HUES48 (cell line): ENCODE measurements around the gene WIPF2.
A peak's percentile ranks its signal among the peaks of the same experiment; 100 is the strongest.

Experiments used
- H3K27ac ChIP-seq: one replicate; pipeline ENCODE4 v1.7.0; 2013; ENCODE audit warnings: low read depth, low read length, inconsistent platforms
- H3K27me3 ChIP-seq: 2 replicates; pipeline ENCODE4 v1.6.1; 2013; ENCODE audit warnings: mild to moderate bottlenecking, low read length; ENCODE audit not compliant: control insufficient read depth, insufficient read depth
- H3K36me3 ChIP-seq: 2 replicates; pipeline ENCODE4 v1.6.1; 2013; ENCODE audit warnings: low read length; ENCODE audit not compliant: control insufficient read depth, insufficient read depth
- H3K4me1 ChIP-seq: 2 replicates; pipeline ENCODE4 v1.6.1; 2013; ENCODE audit warnings: mild to moderate bottlenecking, low read length; ENCODE audit not compliant: control insufficient read depth, insufficient read depth
- H3K4me3 ChIP-seq: 2 replicates; pipeline ENCODE4 v1.5.1; 2013; ENCODE audit warnings: mild to moderate bottlenecking, low read depth, low read length
- H3K9ac ChIP-seq: 2 replicates; pipeline ENCODE4 v1.6.1; 2013; ENCODE audit warnings: mild to moderate bottlenecking, low read depth, low read length, moderate library complexity
- H3K9me3 ChIP-seq: 2 replicates; pipeline ENCODE4 v1.6.1; 2013; ENCODE audit warnings: low read length; ENCODE audit not compliant: control insufficient read depth, insufficient read depth

The WIPF2 gene

DNA sequence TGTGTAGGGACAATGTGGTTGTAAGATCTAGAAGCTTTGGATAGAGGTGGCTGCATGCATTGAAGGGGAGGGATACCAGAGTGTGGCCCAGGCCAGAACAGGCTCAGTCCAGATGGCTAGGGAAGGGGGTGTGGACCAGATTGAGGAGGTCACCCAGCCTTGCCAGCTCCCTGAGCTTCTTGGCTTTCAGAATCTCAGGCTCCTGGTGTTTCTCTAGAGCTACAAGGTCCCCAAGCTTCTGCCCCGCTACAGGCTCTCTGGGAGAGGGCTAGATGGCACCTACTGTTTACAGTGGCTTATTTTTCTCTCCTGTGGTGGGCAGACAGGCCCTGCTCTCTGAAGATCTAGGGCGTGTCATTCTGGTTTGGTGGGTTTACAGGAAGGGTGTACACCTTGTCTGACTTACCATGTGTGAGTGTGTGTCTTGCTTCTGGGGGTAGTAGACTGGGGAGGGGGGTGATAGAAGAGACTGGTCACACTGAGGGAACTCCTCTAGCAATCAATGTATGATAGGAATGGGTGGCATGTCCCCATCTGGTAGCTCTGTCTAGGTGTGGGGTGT is 90.9 kb downstream of the WIPF2 start:
- H3K4me3 ChIP-seq = peak overlapping the region; percentile 77
- H3K4me1 ChIP-seq = peaks cover 46% of the 10 kb centered on the region
- H3K27me3 ChIP-seq = no peaks in the 10 kb centered on the region
- H3K36me3 ChIP-seq = no peaks in the 10 kb centered on the region
- H3K27ac ChIP-seq = no peak overlapping the region
- no peaks in the 10 kb centered on the region for H3K9me3 ChIP-seq
- no peak overlapping the region for H3K9ac ChIP-seq

DNA sequence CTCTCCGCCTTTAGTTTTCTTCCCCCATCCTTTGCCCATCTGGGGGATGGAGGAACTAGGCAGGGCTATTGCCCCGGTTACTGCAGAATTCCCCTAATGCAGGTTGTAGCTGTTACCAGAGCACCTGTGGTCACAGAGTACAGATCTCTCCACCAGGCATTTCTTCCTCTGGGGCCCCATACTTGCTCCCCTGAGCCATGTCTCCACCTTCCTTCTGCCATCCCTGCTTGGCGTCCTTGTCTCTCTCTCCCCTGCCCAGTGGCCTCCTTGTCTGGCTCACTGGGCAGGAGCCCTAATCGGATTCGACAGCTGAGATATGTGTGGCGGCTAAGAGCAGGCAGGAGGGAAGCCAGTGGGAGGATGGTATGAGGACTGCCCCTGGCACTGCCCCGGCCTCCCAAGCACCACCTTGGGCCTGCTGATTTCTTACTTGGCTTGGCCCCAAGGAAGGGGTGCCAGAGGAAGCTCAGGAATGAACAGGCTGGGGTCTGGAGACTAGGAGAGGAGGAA is 91.8 kb downstream of the WIPF2 start:
- no peak overlapping the region for H3K27ac ChIP-seq
- H3K4me1 ChIP-seq = peaks cover 52% of the 10 kb centered on the region
- H3K27me3 ChIP-seq = peaks cover 6% of the 10 kb centered on the region
- no peak overlapping the region for H3K9ac ChIP-seq
- no peaks in the 10 kb centered on the region for H3K36me3 ChIP-seq
- no peak overlapping the region for H3K4me3 ChIP-seq
- no peaks in the 10 kb centered on the region for H3K9me3 ChIP-seq

DNA sequence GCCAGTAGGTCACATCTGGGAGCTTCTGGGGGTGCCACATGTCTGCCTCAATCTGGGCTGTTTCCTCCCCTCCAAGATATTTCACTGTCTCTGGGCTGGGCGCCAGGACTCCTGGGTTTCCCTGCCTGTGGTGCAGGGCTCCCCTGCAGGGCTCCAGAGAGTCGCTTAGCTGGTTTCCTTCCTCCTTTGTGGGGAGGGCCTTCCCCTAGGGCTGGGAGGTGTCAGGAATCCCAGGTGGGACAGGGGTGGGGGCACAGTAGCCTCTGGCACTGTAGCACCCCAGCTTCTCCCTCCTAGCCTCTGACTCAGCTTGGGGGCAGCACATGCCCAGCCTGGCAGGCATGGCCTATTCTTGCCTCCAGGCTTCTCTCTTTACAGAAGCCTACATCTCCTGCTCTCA is 92.5 kb downstream of the WIPF2 start:
- H3K36me3 ChIP-seq = no peaks in the 10 kb centered on the region
- peaks cover 12% of the 10 kb centered on the region for H3K27me3 ChIP-seq
- H3K9me3 ChIP-seq = no peaks in the 10 kb centered on the region
- no peak overlapping the region for H3K27ac ChIP-seq
- H3K9ac ChIP-seq = no peak overlapping the region
- H3K4me3 ChIP-seq = no peak overlapping the region
- peaks cover 51% of the 10 kb centered on the region for H3K4me1 ChIP-seq

DNA sequence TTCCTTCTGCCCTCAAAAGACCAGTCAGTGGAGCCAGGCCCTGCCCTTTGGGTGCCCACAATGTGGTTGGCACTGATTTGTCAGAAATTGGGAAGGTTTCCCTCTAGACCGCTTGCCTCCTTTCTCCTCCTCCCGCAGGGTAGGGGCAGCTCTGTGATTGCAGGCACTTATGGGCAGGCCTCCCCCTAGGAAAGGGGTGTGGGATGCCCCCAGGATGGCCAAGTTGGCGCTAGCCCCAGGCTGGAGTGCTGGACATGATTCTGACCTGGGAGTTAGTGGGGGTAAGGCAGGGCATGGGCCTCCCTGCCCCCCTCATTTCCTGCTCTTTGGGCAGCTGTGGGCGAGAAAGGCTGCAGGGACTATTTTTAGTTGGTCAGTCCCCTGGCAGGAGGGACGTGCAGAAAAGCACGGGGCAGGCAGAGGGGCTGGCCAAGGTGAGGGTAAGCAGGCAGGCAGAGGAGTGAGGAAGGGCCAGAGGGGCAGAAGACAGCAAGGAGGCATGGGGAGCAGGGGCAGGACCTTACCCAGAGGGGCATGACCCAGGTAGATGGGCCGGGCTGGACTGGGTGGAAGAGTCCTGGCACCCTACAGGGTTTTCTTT is 93.1 kb downstream of the WIPF2 start:
- Histone ChIP-seq H3K4me3 (no peak overlapping the region), H3K9ac (no peak overlapping the region), H3K9me3 (no peaks in the 10 kb centered on the region), H3K36me3 (no peaks in the 10 kb centered on the region), H3K4me1 (peaks cover 50% of the 10 kb centered on the region), H3K27ac (no peak overlapping the region), H3K27me3 (peaks cover 17% of the 10 kb centered on the region)

DNA sequence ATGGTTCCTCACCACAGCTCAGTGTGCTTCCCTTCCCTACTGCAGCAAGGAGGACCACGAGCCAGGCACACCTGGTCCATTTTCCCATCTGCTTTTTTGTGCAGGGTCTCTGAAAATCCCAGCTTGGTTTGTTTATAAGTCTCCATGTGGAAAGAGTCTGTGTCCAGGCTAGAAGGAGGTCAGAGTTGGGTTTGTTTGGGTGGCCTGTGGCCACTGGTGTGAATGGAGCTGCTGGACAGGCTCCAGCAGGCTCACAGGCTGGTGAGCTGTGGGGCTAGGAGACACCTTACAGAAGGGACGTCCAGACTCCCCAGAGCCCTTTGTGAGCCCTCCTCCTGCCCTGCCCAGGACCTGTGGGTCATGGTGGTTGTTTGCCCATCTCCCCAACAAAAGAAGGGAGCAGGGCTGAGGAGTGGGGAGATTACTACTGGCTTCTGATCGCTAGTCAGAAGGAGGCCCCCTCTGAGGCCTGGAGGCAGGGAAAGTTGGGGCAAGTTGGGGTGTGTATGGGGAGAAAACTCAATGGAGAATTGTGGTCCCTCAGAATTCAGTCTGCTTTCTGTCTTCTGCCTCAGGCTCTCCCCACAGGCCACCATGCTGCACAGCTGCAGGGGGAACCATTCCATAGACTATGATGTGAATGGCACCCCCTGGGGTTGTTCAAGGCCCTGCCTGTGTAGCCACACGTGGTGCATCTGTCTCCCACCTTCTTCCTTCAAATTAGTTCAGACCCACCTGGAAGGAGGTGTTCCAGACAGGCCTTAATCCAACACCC is 94.0 kb downstream of the WIPF2 start:
- no peak overlapping the region for H3K9ac ChIP-seq
- no peak overlapping the region for H3K27ac ChIP-seq
- H3K4me3 ChIP-seq = no peak overlapping the region
- no peaks in the 10 kb centered on the region for H3K36me3 ChIP-seq
- H3K4me1 ChIP-seq = peaks cover 42% of the 10 kb centered on the region
- H3K9me3 ChIP-seq = no peaks in the 10 kb centered on the region
- H3K27me3 ChIP-seq = peaks cover 22% of the 10 kb centered on the region

DNA sequence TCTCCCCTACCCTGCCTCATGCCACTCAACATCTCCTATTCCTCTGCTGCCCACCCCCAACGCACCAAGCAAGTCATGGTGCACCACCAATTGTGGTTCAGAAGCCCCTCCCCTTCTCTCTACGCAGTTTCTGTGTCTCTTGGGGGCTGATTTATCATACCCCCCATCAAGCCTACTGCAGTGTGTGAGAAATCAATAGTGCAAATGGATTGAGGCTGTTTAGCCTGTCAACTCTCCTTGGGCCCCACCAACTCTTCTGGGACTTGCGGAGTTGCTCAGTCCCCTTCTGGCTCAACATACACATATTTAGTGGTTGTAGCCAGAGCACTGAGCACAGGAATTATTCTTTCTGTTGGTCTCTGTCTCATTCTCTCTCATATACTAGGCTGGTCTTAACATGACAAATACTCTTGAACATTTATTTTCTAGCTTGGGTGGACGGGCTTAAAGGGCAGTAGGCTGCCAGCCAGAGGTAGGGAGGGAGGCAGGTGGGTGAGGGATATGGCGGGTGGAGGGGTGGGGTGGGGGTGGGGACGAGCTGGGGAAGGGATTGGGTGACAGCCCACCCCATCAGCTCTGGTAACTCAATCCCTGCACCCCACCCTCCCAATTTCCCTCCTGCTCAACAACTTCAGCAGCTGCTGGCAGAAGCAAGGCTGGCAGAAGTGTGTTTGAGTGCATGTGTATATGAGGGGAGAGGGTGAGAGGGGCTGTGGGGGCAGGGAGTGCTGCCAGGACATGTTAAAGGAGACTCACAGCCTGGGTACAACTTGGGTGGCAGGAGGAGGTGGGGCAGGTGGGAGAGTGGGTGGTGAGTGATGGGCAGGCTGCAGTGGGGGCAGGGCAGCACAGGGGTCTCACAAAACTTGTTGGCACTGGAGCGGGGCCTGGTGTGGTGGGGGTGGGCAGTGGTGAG is 94.8 kb downstream of the WIPF2 start:
- H3K9me3 ChIP-seq = no peaks in the 10 kb centered on the region
- no peak overlapping the region for H3K4me3 ChIP-seq
- no peak overlapping the region for H3K9ac ChIP-seq
- H3K36me3 ChIP-seq = no peaks in the 10 kb centered on the region
- no peak overlapping the region for H3K27ac ChIP-seq
- H3K27me3 ChIP-seq = peaks cover 30% of the 10 kb centered on the region
- H3K4me1 ChIP-seq = peaks cover 40% of the 10 kb centered on the region

DNA sequence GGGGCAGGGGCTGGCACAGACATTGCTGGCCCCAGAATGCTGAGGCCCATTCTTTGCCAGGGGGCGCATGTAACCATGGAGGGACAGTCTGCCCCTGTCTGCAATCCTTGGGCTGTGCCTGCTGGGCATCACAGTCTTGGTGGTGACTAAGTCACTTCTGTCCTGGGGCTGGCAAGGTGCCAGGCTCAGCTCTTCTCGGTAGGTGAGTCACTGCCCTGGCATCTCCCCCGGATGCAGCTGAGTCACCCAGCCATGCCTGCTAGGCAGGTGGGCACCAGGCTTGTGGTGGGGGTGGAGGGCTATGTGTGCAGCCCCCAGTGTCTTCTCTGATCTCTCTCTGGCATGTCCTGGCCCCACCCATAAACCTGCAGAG is 95.5 kb downstream of the WIPF2 start:
- peaks cover 40% of the 10 kb centered on the region for H3K4me1 ChIP-seq
- no peaks in the 10 kb centered on the region for H3K36me3 ChIP-seq
- no peak overlapping the region for H3K27ac ChIP-seq
- H3K4me3 ChIP-seq = no peak overlapping the region
- H3K9ac ChIP-seq = no peak overlapping the region
- no peaks in the 10 kb centered on the region for H3K9me3 ChIP-seq
- peaks cover 33% of the 10 kb centered on the region for H3K27me3 ChIP-seq

DNA sequence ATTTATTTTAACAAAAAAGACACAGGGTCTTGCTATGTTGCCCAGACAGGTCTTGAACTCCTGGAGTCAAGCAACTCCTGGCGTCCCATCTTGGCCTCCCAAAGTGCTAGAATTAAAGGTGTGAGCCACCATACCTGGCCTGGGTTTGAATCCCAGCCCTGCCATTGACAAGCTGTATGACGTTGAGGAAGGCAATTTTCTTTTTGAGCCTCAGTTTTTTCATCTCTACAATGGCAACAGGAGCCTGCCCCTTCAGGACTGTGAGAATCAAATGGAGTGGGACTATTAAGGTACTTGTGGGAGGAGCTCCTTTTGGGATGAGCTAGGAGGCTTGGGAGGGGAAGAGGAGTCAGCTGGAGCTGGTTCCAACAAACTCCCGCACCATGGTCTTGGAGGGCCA is 96.1 kb downstream of the WIPF2 start:
- Histone ChIP-seq H3K27me3 (peaks cover 33% of the 10 kb centered on the region), H3K4me3 (no peak overlapping the region), H3K36me3 (no peaks in the 10 kb centered on the region), H3K9me3 (no peaks in the 10 kb centered on the region), H3K9ac (no peak overlapping the region), H3K4me1 (peaks cover 34% of the 10 kb centered on the region), H3K27ac (no peak overlapping the region)

DNA sequence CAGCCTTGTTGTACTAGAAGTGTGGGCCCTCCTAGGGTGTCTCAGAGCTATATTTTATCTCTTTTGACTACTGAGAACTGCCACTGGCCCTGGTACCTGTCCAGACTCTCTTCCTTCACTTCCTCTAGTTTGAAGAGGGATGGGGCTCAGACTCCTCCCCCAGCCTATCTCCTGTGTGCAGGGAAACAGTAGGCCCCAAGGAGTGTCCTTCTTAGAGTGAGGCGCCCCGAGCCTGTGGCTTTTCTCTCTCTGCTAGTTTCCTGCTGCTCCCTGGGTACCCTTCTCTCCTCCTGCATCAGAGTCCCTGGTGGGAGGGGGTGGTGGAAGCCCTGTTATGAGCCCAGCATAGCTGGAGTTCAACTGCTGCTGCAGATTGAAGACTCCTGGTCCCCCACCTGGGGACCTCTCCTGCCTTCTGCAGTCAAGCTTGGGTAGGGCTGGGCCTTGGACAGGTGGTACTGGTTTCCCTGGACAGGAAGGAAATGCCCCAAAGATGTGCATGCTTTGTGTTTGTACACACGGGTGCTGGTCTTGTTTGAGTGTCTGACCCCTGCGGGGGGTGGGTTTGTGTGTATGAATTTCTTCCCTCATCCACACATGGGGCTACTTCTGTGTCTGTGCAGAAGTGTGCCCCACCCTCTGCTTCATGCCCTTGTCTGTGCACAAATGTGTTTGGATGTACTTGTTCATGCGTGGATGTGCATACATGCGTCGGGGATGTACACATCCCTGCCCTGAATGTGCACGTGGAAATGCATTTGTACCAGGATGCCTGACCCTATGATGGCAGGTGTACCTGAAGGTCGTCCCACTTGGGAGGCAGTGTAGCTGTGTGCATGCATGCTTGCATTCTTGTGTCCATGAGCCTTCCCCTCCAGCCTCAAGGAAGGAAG is 96.8 kb downstream of the WIPF2 start:
- Histone ChIP-seq H3K4me3 (peak overlapping the region; percentile 73), H3K9me3 (no peaks in the 10 kb centered on the region), H3K9ac (no peak overlapping the region), H3K27me3 (peaks cover 33% of the 10 kb centered on the region), H3K36me3 (no peaks in the 10 kb centered on the region), H3K4me1 (peaks cover 34% of the 10 kb centered on the region), H3K27ac (no peak overlapping the region)
